ENCODE results near the gene MINDY4. TPM values are rescaled to one million over a fixed set of nuclear protein-coding genes. Genes with fewer than 3 reads are reported as not detected.

MINDY4 gene
- total RNA-seq, 1 experiment from 2014 or later: 1.8 TPM

GRCh38 chr7:30902466-30902865 is 131.2 kb downstream of the MINDY4 start:
- ATAC-seq: no peak
- Mint-ChIP-seq H3K4me1 (no peaks in the 10 kb centered on the region), H3K9me3 (no peaks in the 10 kb centered on the region), H3K4me3 (no peak overlapping the region), H3K36me3 (no peaks in the 10 kb centered on the region), H3K27me3 (ENCODE audit: low read depth) (no peaks in the 10 kb centered on the region), H3K27ac (no peak overlapping the region)
- POLR2A ChIA-PET: no interaction called here
- no peak for DNase-seq (ENCODE audit: low spot score)
- TF ChIP-seq CBFB (CRISPR knock-in tag; IDR thresholded peaks at IDR 0.05; ENCODE audit: low read depth) (no peak), ZNF138 (CRISPR knock-in tag; conservative IDR thresholded peaks at IDR 0.05) (no peak), ZNF121 (CRISPR knock-in tag; IDR thresholded peaks at IDR 0.05) (no peak), AFF4 (CRISPR knock-in tag; IDR thresholded peaks at IDR 0.05; ENCODE audit: borderline replicate concordance) (no peak), ATF6 (CRISPR knock-in tag; IDR thresholded peaks at IDR 0.05) (no peak), TEAD4 (CRISPR knock-in tag; IDR thresholded peaks at IDR 0.05) (no peak), NR1H2 (CRISPR knock-in tag; IDR thresholded peaks at IDR 0.05) (no peak), NFE2L1 (CRISPR knock-in tag; IDR thresholded peaks at IDR 0.05) (no peak), ZMAT4 (CRISPR knock-in tag; IDR thresholded peaks at IDR 0.05) (no peak), MXD4 (CRISPR knock-in tag; IDR thresholded peaks at IDR 0.05; ENCODE audit: borderline replicate concordance) (no peak), CREB1 (CRISPR knock-in tag; IDR thresholded peaks at IDR 0.05) (no peak), ZNF219 (CRISPR knock-in tag; IDR thresholded peaks at IDR 0.05; ENCODE audit: borderline replicate concordance) (no peak), ZNF671 (CRISPR knock-in tag; IDR thresholded peaks at IDR 0.05) (no peak), OVOL2 (CRISPR knock-in tag; IDR thresholded peaks at IDR 0.05; ENCODE audit: borderline replicate concordance) (no peak), TEAD1 (CRISPR knock-in tag; IDR thresholded peaks at IDR 0.05) (no peak), SOX15 (CRISPR knock-in tag; IDR thresholded peaks at IDR 0.05) (no peak)
- TF ChIP-seq, protein P1, sequence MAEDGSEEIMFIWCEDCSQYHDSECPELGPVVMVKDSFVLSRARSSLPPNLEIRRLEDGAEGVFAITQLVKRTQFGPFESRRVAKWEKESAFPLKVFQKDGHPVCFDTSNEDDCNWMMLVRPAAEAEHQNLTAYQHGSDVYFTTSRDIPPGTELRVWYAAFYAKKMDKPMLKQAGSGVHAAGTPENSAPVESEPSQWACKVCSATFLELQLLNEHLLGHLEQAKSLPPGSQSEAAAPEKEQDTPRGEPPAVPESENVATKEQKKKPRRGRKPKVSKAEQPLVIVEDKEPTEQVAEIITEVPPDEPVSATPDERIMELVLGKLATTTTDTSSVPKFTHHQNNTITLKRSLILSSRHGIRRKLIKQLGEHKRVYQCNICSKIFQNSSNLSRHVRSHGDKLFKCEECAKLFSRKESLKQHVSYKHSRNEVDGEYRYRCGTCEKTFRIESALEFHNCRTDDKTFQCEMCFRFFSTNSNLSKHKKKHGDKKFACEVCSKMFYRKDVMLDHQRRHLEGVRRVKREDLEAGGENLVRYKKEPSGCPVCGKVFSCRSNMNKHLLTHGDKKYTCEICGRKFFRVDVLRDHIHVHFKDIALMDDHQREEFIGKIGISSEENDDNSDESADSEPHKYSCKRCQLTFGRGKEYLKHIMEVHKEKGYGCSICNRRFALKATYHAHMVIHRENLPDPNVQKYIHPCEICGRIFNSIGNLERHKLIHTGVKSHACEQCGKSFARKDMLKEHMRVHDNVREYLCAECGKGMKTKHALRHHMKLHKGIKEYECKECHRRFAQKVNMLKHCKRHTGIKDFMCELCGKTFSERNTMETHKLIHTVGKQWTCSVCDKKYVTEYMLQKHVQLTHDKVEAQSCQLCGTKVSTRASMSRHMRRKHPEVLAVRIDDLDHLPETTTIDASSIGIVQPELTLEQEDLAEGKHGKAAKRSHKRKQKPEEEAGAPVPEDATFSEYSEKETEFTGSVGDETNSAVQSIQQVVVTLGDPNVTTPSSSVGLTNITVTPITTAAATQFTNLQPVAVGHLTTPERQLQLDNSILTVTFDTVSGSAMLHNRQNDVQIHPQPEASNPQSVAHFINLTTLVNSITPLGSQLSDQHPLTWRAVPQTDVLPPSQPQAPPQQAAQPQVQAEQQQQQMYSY (CRISPR knock-in tag; IDR thresholded peaks at IDR 0.05): no peak
- TF ChIP-seq, protein P2, sequence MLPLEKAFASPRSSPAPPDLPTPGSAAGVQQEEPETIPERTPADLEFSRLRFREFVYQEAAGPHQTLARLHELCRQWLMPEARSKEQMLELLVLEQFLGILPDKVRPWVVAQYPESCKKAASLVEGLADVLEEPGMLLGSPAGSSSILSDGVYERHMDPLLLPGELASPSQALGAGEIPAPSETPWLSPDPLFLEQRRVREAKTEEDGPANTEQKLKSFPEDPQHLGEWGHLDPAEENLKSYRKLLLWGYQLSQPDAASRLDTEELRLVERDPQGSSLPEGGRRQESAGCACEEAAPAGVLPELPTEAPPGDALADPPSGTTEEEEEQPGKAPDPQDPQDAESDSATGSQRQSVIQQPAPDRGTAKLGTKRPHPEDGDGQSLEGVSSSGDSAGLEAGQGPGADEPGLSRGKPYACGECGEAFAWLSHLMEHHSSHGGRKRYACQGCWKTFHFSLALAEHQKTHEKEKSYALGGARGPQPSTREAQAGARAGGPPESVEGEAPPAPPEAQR (CRISPR knock-in tag; IDR thresholded peaks at IDR 0.05): no peak
- TF ChIP-seq, protein P3, sequence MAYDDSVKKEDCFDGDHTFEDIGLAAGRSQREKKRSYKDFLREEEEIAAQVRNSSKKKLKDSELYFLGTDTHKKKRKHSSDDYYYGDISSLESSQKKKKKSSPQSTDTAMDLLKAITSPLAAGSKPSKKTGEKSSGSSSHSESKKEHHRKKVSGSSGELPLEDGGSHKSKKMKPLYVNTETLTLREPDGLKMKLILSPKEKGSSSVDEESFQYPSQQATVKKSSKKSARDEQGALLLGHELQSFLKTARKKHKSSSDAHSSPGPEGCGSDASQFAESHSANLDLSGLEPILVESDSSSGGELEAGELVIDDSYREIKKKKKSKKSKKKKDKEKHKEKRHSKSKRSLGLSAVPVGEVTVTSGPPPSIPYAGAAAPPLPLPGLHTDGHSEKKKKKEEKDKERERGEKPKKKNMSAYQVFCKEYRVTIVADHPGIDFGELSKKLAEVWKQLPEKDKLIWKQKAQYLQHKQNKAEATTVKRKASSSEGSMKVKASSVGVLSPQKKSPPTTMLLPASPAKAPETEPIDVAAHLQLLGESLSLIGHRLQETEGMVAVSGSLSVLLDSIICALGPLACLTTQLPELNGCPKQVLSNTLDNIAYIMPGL (CRISPR knock-in tag; IDR thresholded peaks at IDR 0.05): no peak
- TF ChIP-seq, protein P4, sequence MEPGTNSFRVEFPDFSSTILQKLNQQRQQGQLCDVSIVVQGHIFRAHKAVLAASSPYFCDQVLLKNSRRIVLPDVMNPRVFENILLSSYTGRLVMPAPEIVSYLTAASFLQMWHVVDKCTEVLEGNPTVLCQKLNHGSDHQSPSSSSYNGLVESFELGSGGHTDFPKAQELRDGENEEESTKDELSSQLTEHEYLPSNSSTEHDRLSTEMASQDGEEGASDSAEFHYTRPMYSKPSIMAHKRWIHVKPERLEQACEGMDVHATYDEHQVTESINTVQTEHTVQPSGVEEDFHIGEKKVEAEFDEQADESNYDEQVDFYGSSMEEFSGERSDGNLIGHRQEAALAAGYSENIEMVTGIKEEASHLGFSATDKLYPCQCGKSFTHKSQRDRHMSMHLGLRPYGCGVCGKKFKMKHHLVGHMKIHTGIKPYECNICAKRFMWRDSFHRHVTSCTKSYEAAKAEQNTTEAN (CRISPR knock-in tag; IDR thresholded peaks at IDR 0.05): no peak
- CTCF ChIA-PET: interaction anchor here (0.6 to 1.0 kb wide), 4 partner anchors 36 to 290 kb away, joined by 3 to 10 read pairs (median 4); no protein-coding TSS in a partner anchor

Data from WTC11 (cell line).